Ovary (tissue), 9 donors: ENCODE measurements around the gene COBL. TPM values are rescaled to one million over a fixed set of nuclear protein-coding genes. Genes with fewer than 3 reads are reported as not detected.
"Not testable (repeated sequence)": the region's sequence is repeated elsewhere in the genome, so short reads cannot be mapped to it uniquely, and the experiment has no call there.

Source experiments
- DNase-seq, 5 donors: peaks; one replicate each; pipeline ENCODE4 v3.0.0-alpha.2; 2019 to 2020
- H3K27ac ChIP-seq, 2 donors: fragments of 200-600 bp; one replicate each; pipeline versions ENCODE4 v1.5.1 to v1.8.0; 2019 to 2022
- H3K27me3 ChIP-seq: fragments of 200-600 bp; one replicate; pipeline ENCODE4 v1.8.0; 2022
- H3K36me3 ChIP-seq: fragments of 200-600 bp; sonication (generic); one replicate; pipeline ENCODE4 v1.5.1; 2019
- H3K4me1 ChIP-seq: one replicate; pipeline ENCODE4 v1.8.1; 2013; ENCODE audit warnings: mild to moderate bottlenecking, moderate library complexity; ENCODE audit not compliant: insufficient read depth
- H3K4me3 ChIP-seq: fragments of 200-600 bp; sonication (generic); one replicate; pipeline ENCODE4 v1.5.1; 2017
- H3K9me3 ChIP-seq, 2 donors: fragments of 200-600 bp in 1 of 2; sonication (generic) in 1 of 2; one replicate each; pipeline versions ENCODE4 v1.5.1 to v1.8.1; 2013 to 2019; ENCODE audit warnings: mild to moderate bottlenecking in 1 of 2, moderate library complexity in 1 of 2
- EP300 ChIP-seq: sonication (generic); formaldehyde crosslinking; IDR thresholded peaks from one replicate; pipeline ENCODE4 v1.6.1; 2017; ENCODE audit warnings: antibody characterized with exemption
- POLR2A ChIP-seq: fragments of 450-650 bp; IDR thresholded peaks from one replicate; pipeline ENCODE4 v1.6.1; 2017; ENCODE audit warnings: antibody characterized with exemption, mild to moderate bottlenecking, moderate library complexity
- WGBS, 3 donors: extraction: QIAGEN DNeasy Blood & Tissue Kit in 1 of 3; methylation state at CpG; one replicate each; pipeline versions ENCODE4 v1.1.5 to v1.1.7; 2013 to 2017; 5-methylcytosine and 5-hydroxymethylcytosine counted together
- intact Hi-C, 4 donors: fragments of 100-400 bp; cut with DNase I; formaldehyde crosslinking; loops; one replicate each; pipeline versions ENCODE4 v1.11.0 to v1.15.1; 2022 to 2023
- polyA plus RNA-seq, 2 donors: library from polyadenylated mRNA; stranded (reverse); fragments of 200-250 nt in 1 of 2; fragments of 350-450 nt in 1 of 2; fragmentation: Illumina TruSeq in 1 of 2; extraction: RNeasy Lipid Tissue Mini Kit (QIAGEN cat#74804) in 1 of 2; gene quantifications; one replicate each; pipeline ENCODE4 v1.2.3, GENCODE V29; 2013 to 2014
- total RNA-seq, 7 donors: library from RNA; depleted of rRNA in 2 of 7; stranded (reverse); fragments of >200 nt in 2 of 7; fragmentation: NEBNext Ultra II Directional in 3 of 7; extraction: Animal tissue kit (Norgen Biotek cat#: 25700) in 3 of 7; gene quantifications; one replicate each; pipeline versions ENCODE4 v1.1.0 to v1.2.4, GENCODE V29; 2016 to 2023
- TF ChIP-seq, protein P1 (sequence below), 3 donors: fragments of 450-650 bp in 2 of 3; fragments of 200-600 bp in 1 of 3; IDR thresholded peaks; one replicate each; pipeline versions ENCODE4 v1.5.1 to v1.8.0; 2016 to 2022; ENCODE audit warnings: antibody characterized with exemption in 3 of 3, mild to moderate bottlenecking in 1 of 3
- donor health status: DM: no; HTN: no; CAD: no; lungs with moderate emphysema.
- donor health status: DM: no; HTN: no; CAD: no.
- donor health status: Bipolar disorder and iron deficiency.
- donor health status: DM: yes; HTN: yes; CAD: no.
- donor health status: DM: no; HTN: no; CAD: no.
- donor health status: DM: yes; HTN: yes; CAD: no.

The COBL gene
- total and polyA plus RNA-seq, 9 donors = 0.87 to 33.4 (median 3.9) TPM

DNA sequence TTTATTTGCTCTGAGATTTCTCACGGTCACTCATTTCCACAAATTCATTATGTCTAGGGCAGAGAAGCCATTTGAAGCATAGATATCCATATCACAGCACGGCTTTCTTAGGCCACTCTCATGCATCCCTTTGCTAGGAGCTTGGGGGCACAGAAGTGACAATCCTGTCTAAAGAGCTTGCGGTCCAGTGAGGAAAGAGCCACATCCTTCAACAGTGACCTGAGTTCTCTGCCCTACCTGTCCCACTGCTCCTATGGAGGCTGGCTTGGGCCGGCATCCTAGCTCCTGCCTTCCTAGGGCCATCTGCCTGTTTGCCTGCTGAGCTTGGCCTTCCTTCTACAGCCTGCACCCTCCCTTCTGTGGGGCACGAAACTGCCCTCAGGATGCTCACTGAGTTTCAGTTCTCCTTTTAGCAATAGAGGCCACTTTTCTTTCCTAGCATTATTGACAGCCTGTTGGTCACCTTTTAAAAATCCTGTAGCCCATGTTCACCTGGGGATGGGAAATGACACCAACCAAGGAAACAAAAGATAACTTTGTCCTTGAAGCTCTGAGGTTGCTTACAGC, 321.8 kb downstream of the COBL start:
- intact Hi-C loops = no loop called here
- no peaks in the 10 kb centered on the region for H3K36me3 ChIP-seq

GRCh38 chr7:50990214-50990613, 326.4 kb downstream of the COBL start:
- DNase-seq, H3K27ac ChIP-seq, H3K36me3 ChIP-seq, intact Hi-C loops, H3K4me3 ChIP-seq, H3K4me1 ChIP-seq, H3K9me3 ChIP-seq, H3K27me3 ChIP-seq: not testable (repeated sequence)
- WGBS, 3 donors = 85 to 97% (median 94%) methylated on average over 1 of the region's 1 CpG

More for the DNA sequence above, 321.8 kb downstream of the COBL start:
- H3K4me3 ChIP-seq = no peak overlapping the region
- DNase-seq = no peak
- 73 to 81% (median 79%) methylated on average over 5 of the region's 5 CpGs for WGBS, 3 donors
- TF ChIP-seq POLR2A (no peak), EP300 (no peak)
- TF ChIP-seq, protein P1, sequence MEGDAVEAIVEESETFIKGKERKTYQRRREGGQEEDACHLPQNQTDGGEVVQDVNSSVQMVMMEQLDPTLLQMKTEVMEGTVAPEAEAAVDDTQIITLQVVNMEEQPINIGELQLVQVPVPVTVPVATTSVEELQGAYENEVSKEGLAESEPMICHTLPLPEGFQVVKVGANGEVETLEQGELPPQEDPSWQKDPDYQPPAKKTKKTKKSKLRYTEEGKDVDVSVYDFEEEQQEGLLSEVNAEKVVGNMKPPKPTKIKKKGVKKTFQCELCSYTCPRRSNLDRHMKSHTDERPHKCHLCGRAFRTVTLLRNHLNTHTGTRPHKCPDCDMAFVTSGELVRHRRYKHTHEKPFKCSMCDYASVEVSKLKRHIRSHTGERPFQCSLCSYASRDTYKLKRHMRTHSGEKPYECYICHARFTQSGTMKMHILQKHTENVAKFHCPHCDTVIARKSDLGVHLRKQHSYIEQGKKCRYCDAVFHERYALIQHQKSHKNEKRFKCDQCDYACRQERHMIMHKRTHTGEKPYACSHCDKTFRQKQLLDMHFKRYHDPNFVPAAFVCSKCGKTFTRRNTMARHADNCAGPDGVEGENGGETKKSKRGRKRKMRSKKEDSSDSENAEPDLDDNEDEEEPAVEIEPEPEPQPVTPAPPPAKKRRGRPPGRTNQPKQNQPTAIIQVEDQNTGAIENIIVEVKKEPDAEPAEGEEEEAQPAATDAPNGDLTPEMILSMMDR (IDR thresholded peaks at IDR 0.05) = no peak
- no peak overlapping the region for H3K27ac ChIP-seq
- H3K27me3 ChIP-seq = no peaks in the 10 kb centered on the region
- H3K9me3 ChIP-seq = no peaks in the 10 kb centered on the region
- H3K4me1 ChIP-seq = no peaks in the 10 kb centered on the region

DNA sequence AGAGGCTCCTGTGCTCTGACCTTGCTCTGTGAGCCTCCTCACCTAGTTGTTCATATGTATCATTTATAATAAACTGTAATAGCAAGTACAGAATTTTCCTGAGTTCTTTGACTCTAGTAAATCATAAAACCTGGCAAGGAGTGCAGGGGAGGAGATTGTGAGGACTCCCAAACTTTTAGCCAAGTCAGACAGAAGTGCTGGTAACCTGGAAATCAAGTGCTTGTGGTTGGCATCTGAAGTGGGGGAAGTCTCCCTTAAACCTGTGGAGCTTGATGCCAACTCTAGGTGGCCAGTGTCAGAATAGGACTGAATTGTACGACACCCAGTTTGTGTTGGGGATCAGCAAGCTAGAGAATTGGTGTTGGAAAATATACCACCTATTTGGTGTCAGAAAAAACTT, 327.6 kb downstream of the COBL start:
- WGBS, 3 donors = 81 to 97% (median 84%) methylated on average over 1 of the region's 1 CpG
- intact Hi-C loops = no loop called here
- no peak for TF ChIP-seq POLR2A
- TF ChIP-seq EP300 = no peak
- TF ChIP-seq, protein P1 (IDR thresholded peaks at IDR 0.05) = no peak

DNA sequence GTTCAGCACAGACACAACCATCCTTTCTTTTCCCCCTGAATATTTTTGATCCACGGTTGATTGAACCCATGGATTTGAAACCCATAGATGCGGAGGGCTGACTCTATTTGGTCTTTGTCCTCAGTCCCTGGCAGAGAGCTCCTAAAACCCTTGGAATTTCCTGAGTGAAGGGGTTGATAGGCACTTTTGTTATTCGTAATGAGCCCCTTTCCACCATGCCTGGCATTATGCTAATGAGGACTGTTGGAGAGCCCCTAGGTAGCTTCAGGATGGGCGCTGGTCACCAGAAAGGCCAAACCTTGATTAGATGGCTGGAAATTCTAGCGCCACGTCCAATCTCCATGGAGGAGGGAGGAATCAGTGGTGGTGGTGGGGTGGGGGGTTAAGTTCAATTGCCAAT, 328.1 kb downstream of the COBL start:
- no peak overlapping the region for H3K4me3 ChIP-seq
- no peaks in the 10 kb centered on the region for H3K4me1 ChIP-seq
- DNase-seq = no peak
- 81 to 85% (median 84%) methylated on average over 6 of the region's 6 CpGs for WGBS, 3 donors
- no peaks in the 10 kb centered on the region for H3K9me3 ChIP-seq
- no peak overlapping the region for H3K27ac ChIP-seq
- TF ChIP-seq, protein P1 (IDR thresholded peaks at IDR 0.05) = no peak
- TF ChIP-seq POLR2A (no peak), EP300 (no peak)
- H3K36me3 ChIP-seq = no peaks in the 10 kb centered on the region
- H3K27me3 ChIP-seq = no peaks in the 10 kb centered on the region
- intact Hi-C loops = no loop called here

More for the DNA sequence above, 327.6 kb downstream of the COBL start:
- H3K27me3 ChIP-seq = no peaks in the 10 kb centered on the region
- H3K36me3 ChIP-seq = no peaks in the 10 kb centered on the region
- no peak overlapping the region for H3K4me3 ChIP-seq
- H3K4me1 ChIP-seq = no peaks in the 10 kb centered on the region
- DNase-seq = no peak
- no peaks in the 10 kb centered on the region for H3K9me3 ChIP-seq
- H3K27ac ChIP-seq = no peak overlapping the region

GRCh38 chr7:50985096-50985495, 331.5 kb downstream of the COBL start:
- Histone ChIP-seq H3K27me3 (no peaks in the 10 kb centered on the region), H3K36me3 (no peaks in the 10 kb centered on the region), H3K4me1 (no peaks in the 10 kb centered on the region), H3K27ac (no peak overlapping the region), H3K4me3 (no peak overlapping the region), H3K9me3 (no peaks in the 10 kb centered on the region)
- intact Hi-C loops = no loop called here
- 37 to 49% (median 37%) methylated on average over 4 of the region's 4 CpGs for WGBS, 3 donors
- no peak for DNase-seq
- TF ChIP-seq POLR2A (no peak), EP300 (no peak)
- TF ChIP-seq, protein P1 (IDR thresholded peaks at IDR 0.05) = no peak
